RWPE1 (cell line): ENCODE results near the gene AP4B1.

Source experiments
- CTCF ChIA-PET: fragments of 350-600 bp; sonication (Branson Sonifier 250); formaldehyde crosslinking; extraction: SDS; loops from one replicate; lab custom pipeline; 2021; lab: Yijun Ruan, JAX
- POLR2A ChIA-PET: fragments of 400-600 bp; formaldehyde crosslinking; extraction: SDS; loops from one replicate; lab custom pipeline; 2020; ENCODE audit warnings: antibody characterized with exemption; ENCODE audit not compliant: low non-redundant PET; lab: Yijun Ruan, JAX
- DNase-seq: peaks from one replicate; pipeline ENCODE4 v3.0.0; 2012; ENCODE audit warnings: low spot score
- H3K27ac ChIP-seq: fragments of 450-650 bp; 2 replicates; pipeline ENCODE4 v1.5.1; 2017
- CTCF ChIP-seq: fragments of 450-650 bp; conservative IDR thresholded peaks from 2 replicates; pipeline ENCODE4 v1.5.1; 2017; ENCODE audit warnings: low read depth, mild to moderate bottlenecking

AP4B1 gene

GRCh38 chr1:113928187-113928930 is 23.8 kb upstream of the AP4B1 start:
- ChIA-PET POLR2A (interaction anchor here (3.7 kb wide), 1 partner anchor 24 kb away, joined by 19 read pairs; the partner anchor contains the start of genes AP4B1 and DCLRE1B), CTCF (interaction anchor here (1.5 to 2.8 kb wide), 2 partner anchors 11 to 23 kb away, joined by 5 to 16 read pairs; partner anchors contain the start of genes AP4B1 and DCLRE1B)

GRCh38 chr1:113924473-113924872 is 19.9 kb upstream of the AP4B1 start:
- CTCF ChIA-PET = no interaction called here
- POLR2A ChIA-PET = interaction anchor here (0.6 kb wide), 1 partner anchor 18 kb away, joined by 11 read pairs; no protein-coding TSS in a partner anchor
- no peak for DNase-seq
- no peak for TF ChIP-seq CTCF
- H3K27ac ChIP-seq = no peak overlapping the region

More at GRCh38 chr1:113928187-113928930, 23.8 kb upstream of the AP4B1 start:
- no peak overlapping the region for H3K27ac ChIP-seq
- no peak for TF ChIP-seq CTCF
- DNase-seq = no peak

- no peak for TF ChIP-seq CTCF
- no peak overlapping the region for H3K27ac ChIP-seq
- DNase-seq = no peak
- POLR2A ChIA-PET = no interaction called here
- CTCF ChIA-PET = no interaction called here
These were observed 18.4 kb upstream of the AP4B1 start for GRCh38 chr1:113922957-113923356.

GRCh38 chr1:113918243-113918642 is 13.6 kb upstream of the AP4B1 start:
- ChIA-PET CTCF (interaction anchor here (1.2 kb wide), 1 partner anchor 11 kb away, joined by 5 read pairs; the partner anchor contains the start of gene HIPK1), POLR2A (interaction anchor here (0.9 kb wide), 1 partner anchor 10 kb away, joined by 3 read pairs; no protein-coding TSS in a partner anchor)
- no peak for DNase-seq
- H3K27ac ChIP-seq = no peak overlapping the region
- no peak for TF ChIP-seq CTCF

GRCh38 chr1:113917400-113918082 is 12.9 kb upstream of the AP4B1 start:
- no peak overlapping the region for H3K27ac ChIP-seq
- no peak for TF ChIP-seq CTCF
- ChIA-PET POLR2A (interaction anchor here (0.9 to 1.3 kb wide), 2 partner anchors 9 to 10 kb away, joined by 3 to 4 read pairs; no protein-coding TSS in a partner anchor), CTCF (interaction anchor here (1.2 kb wide), 1 partner anchor 11 kb away, joined by 5 read pairs; the partner anchor contains the start of gene HIPK1)
- peak; percentile 59 for DNase-seq

GRCh38 chr1:113916974-113917373 is 12.4 kb upstream of the AP4B1 start:
- ChIA-PET CTCF (no interaction called here), POLR2A (interaction anchor here (1.3 kb wide), 1 partner anchor 9 kb away, joined by 4 read pairs; no protein-coding TSS in a partner anchor)
- TF ChIP-seq CTCF = no peak
- no peak for DNase-seq
- no peak overlapping the region for H3K27ac ChIP-seq
